Rectal smooth muscle tissue (tissue), 1 donor: ENCODE results near the gene PPP1R14B.
A peak's percentile ranks its signal among the peaks of the same experiment; 100 is the strongest.

Source experiments
- H3K27ac ChIP-seq: one replicate; pipeline ENCODE4 v1.7.0; 2013; ENCODE audit warnings: low read depth, low read length, inconsistent platforms
- H3K27me3 ChIP-seq: one replicate; pipeline ENCODE4 v1.7.0; 2013; ENCODE audit warnings: low read length; ENCODE audit not compliant: control insufficient read depth, insufficient read depth
- H3K36me3 ChIP-seq: one replicate; pipeline ENCODE4 v1.7.0; 2013; ENCODE audit warnings: low read length; ENCODE audit not compliant: control insufficient read depth, insufficient read depth
- H3K4me1 ChIP-seq: one replicate; pipeline ENCODE4 v1.7.0; 2013; ENCODE audit warnings: low read length; ENCODE audit not compliant: control insufficient read depth, insufficient read depth
- H3K4me3 ChIP-seq: one replicate; pipeline ENCODE4 v1.7.0; 2013; ENCODE audit warnings: low read length
- H3K9ac ChIP-seq: one replicate; pipeline ENCODE4 v1.7.0; 2013; ENCODE audit warnings: low read length

The PPP1R14B gene, protein sequence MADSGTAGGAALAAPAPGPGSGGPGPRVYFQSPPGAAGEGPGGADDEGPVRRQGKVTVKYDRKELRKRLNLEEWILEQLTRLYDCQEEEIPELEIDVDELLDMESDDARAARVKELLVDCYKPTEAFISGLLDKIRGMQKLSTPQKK

GRCh38 chr11:64246871-64247728 is at the start of gene PPP1R14B:
Gene PPP1R14B, minus strand, starts transcription at chr11:64246943. Its CDS starts 270 bp downstream, at chr11:64246673.
- H3K4me3 ChIP-seq = peak within 1 kb of the TSS; percentile 96
- H3K9ac ChIP-seq = peak within 1 kb of the TSS; percentile 70
- peaks cover 3% of the 10 kb centered on the region for H3K36me3 ChIP-seq
- peaks cover 7% of the 10 kb centered on the region for H3K4me1 ChIP-seq
- no peaks in the 10 kb centered on the region for H3K27me3 ChIP-seq
- H3K27ac ChIP-seq = peak within 1 kb of the TSS; percentile 93

DNA sequence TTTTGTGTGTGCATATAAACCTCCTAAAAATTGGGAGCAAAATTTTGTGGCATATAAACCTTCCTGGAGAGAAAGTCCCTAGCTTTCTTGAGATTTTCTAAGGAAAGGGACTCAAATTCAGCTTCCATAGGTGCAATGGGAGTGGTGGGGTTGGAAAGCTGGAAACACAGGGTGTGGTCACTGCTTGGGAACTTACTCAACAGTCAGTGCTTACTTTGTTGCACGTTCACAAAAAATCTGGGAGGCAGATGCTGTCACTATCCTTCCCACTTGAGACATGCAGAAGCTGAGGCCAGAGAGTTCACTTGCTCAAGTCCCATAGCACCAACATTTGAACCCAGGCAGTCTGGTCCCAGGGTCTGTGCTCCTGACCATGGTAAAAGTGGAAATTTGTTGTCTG is 49.5 kb upstream of the PPP1R14B start:
- H3K36me3 ChIP-seq = no peaks in the 10 kb centered on the region
- no peak overlapping the region for H3K4me3 ChIP-seq
- no peak overlapping the region for H3K9ac ChIP-seq
- H3K27me3 ChIP-seq = peaks cover 59% of the 10 kb centered on the region
- peaks cover 5% of the 10 kb centered on the region for H3K4me1 ChIP-seq
- no peak overlapping the region for H3K27ac ChIP-seq

GRCh38 chr11:64295760-64296159 is 49.0 kb upstream of the PPP1R14B start:
- Histone ChIP-seq H3K27me3 (peaks cover 62% of the 10 kb centered on the region), H3K9ac (no peak overlapping the region), H3K4me1 (peaks cover 3% of the 10 kb centered on the region), H3K36me3 (no peaks in the 10 kb centered on the region), H3K4me3 (no peak overlapping the region), H3K27ac (no peak overlapping the region)

DNA sequence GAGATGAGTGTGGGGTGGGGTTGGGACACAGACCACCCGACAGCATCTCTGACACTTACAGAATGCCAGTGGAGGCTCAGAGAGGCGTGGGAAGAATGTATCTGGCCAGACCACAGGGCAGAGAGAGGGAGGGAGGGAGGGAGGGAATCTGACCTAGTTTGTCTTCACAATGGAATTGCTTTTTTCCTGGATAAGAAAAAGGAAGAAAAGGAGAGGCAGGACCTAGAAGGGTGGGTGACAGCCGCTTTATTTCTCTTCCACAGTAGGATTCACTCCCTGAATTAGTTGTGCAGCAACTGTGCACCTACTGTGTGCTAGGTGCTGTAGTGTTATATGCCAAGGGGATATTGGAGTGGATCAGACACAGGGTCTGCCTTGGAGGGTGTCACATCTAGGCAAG is 48.0 kb upstream of the PPP1R14B start:
- peaks cover 53% of the 10 kb centered on the region for H3K27me3 ChIP-seq
- no peak overlapping the region for H3K27ac ChIP-seq
- H3K9ac ChIP-seq = no peak overlapping the region
- peaks cover 2% of the 10 kb centered on the region for H3K4me1 ChIP-seq
- H3K4me3 ChIP-seq = no peak overlapping the region
- no peaks in the 10 kb centered on the region for H3K36me3 ChIP-seq

DNA sequence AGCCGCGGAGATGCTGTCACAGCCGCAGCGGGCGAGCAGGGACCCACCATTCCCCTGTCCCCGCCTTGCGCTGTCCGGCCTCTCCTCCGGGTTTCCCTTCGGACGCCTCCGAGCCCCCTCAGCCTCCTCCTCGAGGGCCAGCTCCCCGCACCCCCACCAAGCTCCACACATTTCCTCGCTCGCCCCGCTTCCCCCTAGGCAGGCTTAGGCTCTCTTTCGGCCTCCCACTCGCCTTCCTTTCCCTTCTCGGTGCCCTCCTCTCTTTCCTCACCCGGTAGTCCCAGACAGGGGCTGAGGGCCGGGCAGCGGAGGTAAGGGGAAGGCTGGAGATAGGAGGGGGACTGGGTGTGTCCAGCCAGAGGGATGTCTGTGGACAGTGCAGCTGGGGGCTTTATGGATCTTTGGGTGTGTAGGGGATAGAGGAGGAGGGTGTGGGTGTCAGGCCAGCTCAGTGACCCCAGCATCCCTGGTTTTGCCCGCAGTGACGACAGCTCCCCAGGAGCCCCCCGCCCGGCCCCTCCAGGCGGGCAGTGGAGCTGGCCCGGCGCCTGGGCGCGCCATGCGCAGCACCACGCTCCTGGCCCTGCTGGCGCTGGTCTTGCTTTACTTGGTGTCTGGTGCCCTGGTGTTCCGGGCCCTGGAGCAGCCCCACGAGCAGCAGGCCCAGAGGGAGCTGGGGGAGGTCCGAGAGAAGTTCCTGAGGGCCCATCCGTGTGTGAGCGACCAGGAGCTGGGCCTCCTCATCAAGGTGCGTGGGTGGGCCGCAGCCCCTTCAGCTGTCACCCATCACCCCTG is 45.9 kb upstream of the PPP1R14B start:
- H3K27ac ChIP-seq = no peak overlapping the region
- no peaks in the 10 kb centered on the region for H3K4me1 ChIP-seq
- H3K27me3 ChIP-seq = peaks cover 42% of the 10 kb centered on the region
- H3K36me3 ChIP-seq = peaks cover 2% of the 10 kb centered on the region
- no peak overlapping the region for H3K9ac ChIP-seq
- peak overlapping the region; percentile 19 for H3K4me3 ChIP-seq

DNA sequence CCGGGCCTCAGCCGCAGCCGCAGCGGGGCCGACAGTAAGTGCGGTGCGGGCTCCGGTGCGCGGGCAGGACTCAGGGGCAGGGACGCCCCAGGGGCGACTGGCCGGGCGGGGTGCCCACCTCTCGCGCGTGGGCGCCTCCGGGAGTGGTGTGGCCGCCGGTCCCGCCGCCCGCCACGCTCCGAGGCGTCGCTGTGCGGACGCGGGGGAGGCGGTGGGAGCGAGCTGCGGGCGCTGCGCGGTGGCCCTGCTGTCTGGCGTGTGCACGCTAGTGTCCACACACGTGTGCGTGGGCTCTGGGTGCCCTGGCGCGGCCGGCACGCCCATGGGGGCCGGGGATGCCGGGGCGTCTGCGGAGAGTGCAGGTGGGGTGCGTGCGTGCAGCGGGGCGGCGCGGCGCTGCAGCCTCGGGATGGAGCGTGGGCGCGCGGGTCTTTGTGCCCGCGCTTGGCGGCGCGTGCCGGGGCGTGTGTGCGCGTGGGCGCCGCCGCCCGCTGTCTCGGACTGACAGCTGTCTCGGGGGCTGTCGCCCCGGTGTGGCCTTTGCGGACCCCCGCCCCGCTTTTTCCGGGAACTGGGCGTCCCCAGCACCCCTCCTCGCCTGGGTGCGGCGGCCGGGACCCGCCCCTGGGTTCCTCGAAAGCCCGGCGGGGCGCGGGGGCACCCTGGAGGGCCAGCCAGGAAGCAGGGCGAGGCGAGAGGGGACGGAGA is 45.2 kb upstream of the PPP1R14B start:
- Histone ChIP-seq H3K27ac (no peak overlapping the region), H3K4me3 (peak overlapping the region; percentile 19), H3K27me3 (peaks cover 35% of the 10 kb centered on the region), H3K4me1 (no peaks in the 10 kb centered on the region), H3K9ac (no peak overlapping the region), H3K36me3 (peaks cover 2% of the 10 kb centered on the region)

DNA sequence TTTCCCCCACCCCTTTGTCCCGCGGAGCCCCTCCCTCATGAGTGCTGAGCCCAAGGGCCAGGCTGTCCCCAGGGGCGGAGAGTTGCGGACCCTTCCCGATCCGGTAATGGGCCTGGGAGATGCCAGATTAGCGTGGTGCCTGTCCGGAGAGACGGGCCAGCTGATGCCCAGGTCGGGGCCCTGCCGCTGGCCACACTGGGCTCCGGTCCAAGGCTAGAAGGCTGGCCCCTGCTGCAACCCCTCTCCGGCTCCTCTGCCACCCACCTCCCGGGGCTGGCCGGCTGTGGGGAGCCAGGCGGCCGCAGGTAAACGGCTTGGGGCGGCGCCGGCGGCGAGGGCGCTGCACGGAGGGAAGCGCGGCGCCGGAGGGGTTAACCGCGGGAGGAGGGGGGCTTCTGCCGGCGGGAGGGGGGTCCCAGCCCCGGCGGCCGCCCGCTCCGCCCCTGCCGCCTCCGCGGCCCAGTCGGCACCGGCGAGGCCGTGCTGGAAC is 44.6 kb upstream of the PPP1R14B start, which contains the start of gene KCNK4:
KCNK4 (plus strand) TSS at position 41 of the 490 bp plus-strand sequence. CDS start 1,717 bp downstream, outside the sequence.
- Histone ChIP-seq H3K27me3 (peaks cover 29% of the 10 kb centered on the region), H3K9ac (no peak within 1 kb of the TSS), H3K27ac (no peak within 1 kb of the TSS)

DNA sequence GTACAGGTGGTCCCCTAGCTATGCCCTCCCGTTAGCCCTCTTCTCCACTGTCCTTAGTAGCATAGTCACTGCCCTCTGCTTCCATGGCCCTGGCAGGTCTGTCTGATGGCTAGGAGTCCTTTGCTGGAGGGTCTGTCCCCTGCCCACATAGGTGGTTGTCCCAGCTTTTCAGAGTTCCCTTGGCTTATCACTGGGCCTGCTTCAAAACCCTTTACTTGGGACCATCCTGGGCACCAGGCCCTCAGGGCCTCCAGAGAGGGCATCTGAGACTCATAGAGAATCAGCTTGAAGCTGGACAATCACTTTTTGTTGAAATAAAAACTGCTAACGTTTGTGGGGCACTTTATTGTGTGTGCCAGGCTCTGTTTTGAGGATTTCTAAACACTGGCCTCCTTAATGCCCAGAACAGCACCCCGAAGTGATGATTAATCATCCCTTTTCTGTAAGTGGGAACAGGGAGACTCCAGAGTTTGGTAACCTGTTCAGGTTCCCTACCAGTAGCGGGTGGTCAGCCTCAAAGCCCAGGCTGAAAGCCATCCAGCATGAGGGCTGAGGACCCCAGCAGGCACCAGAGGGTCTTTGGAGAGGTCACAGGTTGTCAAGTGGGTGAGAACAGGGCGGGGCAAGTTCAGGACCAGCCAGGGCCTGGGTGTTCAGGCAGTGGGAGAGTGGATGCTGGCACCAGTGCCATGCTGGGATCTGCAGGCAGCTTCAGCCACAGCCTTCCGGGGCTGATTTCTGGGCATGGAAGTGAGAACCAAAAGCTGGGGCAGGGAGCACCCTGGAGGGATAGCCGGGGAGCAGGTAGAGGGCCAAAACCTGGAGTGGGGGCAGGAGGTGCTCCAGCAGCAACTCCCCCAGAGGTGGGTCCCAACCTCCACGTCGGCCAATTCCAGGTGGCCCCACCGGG is 43.9 kb upstream of the PPP1R14B start:
- H3K4me1 ChIP-seq = peaks cover 7% of the 10 kb centered on the region
- H3K4me3 ChIP-seq = no peak overlapping the region
- no peak overlapping the region for H3K27ac ChIP-seq
- H3K36me3 ChIP-seq = peaks cover 2% of the 10 kb centered on the region
- H3K27me3 ChIP-seq = peaks cover 25% of the 10 kb centered on the region
- no peak overlapping the region for H3K9ac ChIP-seq

More for the DNA sequence above, 44.6 kb upstream of the PPP1R14B start, which contains the start of gene KCNK4:
- H3K36me3 ChIP-seq = peaks cover 2% of the 10 kb centered on the region
- peaks cover 2% of the 10 kb centered on the region for H3K4me1 ChIP-seq
- H3K4me3 ChIP-seq = peak within 1 kb of the TSS; percentile 19

- H3K36me3 ChIP-seq = peaks cover 2% of the 10 kb centered on the region
- H3K4me3 ChIP-seq = no peak overlapping the region
- H3K4me1 ChIP-seq = peaks cover 7% of the 10 kb centered on the region
- no peak overlapping the region for H3K9ac ChIP-seq
- H3K27ac ChIP-seq = no peak overlapping the region
- peaks cover 25% of the 10 kb centered on the region for H3K27me3 ChIP-seq
These were observed 42.3 kb upstream of the PPP1R14B start for GRCh38 chr11:64289002-64289564.

GRCh38 chr11:64288353-64288750 is 41.6 kb upstream of the PPP1R14B start:
- H3K27me3 ChIP-seq = peaks cover 22% of the 10 kb centered on the region
- H3K36me3 ChIP-seq = peaks cover 2% of the 10 kb centered on the region
- no peak overlapping the region for H3K4me3 ChIP-seq
- no peak overlapping the region for H3K27ac ChIP-seq
- H3K4me1 ChIP-seq = peaks cover 11% of the 10 kb centered on the region
- no peak overlapping the region for H3K9ac ChIP-seq
